Central memory CD8-positive, alpha-beta T cell (primary cell): ENCODE data around the gene NR5A1.

Experiments
- ATAC-seq: fragments of 150-1000 bp; cut with Tn5 transposase; replicated peaks from 2 replicates; pipeline ENCODE4 v1.10.0; 2022; ENCODE audit warnings: mild to moderate bottlenecking, moderate FRiP score, moderate number of reproducible peaks; ENCODE audit not compliant: poor library complexity, severe bottlenecking; ENCODE audit errors: extremely low read depth
- DNase-seq, 2 donors: peaks; one replicate each; pipeline ENCODE4 v3.0.0; 2021; ENCODE audit warnings: low spot score in 2 of 2
- H3K27ac Mint-ChIP-seq: one replicate; pipeline ENCODE4 v1.8.0; 2022; ENCODE audit warnings: low read depth, mild to moderate bottlenecking, moderate library complexity, mixed read lengths
- H3K27me3 Mint-ChIP-seq: one replicate; pipeline ENCODE4 v1.8.0; 2022; ENCODE audit warnings: mixed read lengths
- H3K36me3 Mint-ChIP-seq: one replicate; pipeline ENCODE4 v1.8.0; 2022; ENCODE audit warnings: mild to moderate bottlenecking, moderate library complexity, mixed read lengths; ENCODE audit not compliant: insufficient read depth
- H3K4me1 Mint-ChIP-seq: one replicate; pipeline ENCODE4 v1.8.0; 2022; ENCODE audit warnings: mixed read lengths
- H3K4me3 Mint-ChIP-seq: one replicate; pipeline ENCODE4 v1.8.0; 2022; ENCODE audit warnings: mild to moderate bottlenecking, moderate library complexity, mixed read lengths
- H3K9me3 Mint-ChIP-seq: one replicate; pipeline ENCODE4 v1.8.0; 2022; ENCODE audit warnings: mixed read lengths

Gene NR5A1

DNA sequence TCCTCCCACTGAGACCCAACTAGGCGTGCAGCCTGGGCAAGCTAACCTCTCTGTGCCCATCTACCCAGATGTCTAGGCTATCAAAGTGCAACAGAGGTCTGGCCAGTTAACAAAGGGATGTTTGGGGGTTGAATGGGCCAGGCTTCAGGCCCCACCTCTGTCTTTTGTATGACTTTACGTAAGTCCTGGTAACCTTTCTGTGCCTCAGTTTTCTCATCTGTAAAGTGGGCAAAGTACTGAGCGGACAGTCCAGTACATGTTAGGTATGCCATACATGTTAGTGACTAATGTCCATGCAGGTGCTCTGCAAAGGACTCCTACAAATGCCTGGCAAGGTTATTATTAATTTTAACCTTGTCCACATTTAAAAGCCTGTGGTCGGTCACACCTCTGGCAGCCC is 14.0 kb downstream of the NR5A1 start:
- peaks cover 7% of the 10 kb centered on the region for H3K4me1 Mint-ChIP-seq
- no peak overlapping the region for H3K27ac Mint-ChIP-seq
- DNase-seq (no peak), ATAC-seq (no peak)
- no peaks in the 10 kb centered on the region for H3K9me3 Mint-ChIP-seq
- H3K4me3 Mint-ChIP-seq = no peak overlapping the region
- peaks cover 49% of the 10 kb centered on the region for H3K27me3 Mint-ChIP-seq
- H3K36me3 Mint-ChIP-seq = no peaks in the 10 kb centered on the region

DNA sequence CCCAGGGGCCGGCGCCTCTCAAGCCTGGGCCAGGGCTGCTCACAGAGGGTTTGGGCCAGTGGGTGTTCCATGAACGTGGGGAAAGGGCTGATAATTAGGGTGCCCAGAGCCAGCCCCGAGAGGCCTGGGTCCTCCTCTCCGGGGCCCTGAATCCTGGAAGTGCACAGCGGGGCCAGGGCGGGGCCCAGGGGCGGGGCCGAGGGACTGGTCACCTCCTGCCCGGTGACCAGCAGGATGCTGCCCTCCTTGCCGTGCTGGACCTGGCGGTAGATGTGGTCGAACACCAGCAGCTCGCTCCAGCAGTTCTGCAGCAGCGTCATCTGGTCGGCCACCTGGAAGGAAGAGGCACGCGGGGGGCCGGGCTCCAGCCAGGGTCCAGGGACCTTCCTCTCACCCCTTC is 14.4 kb downstream of the NR5A1 start:
- H3K4me3 Mint-ChIP-seq = no peak overlapping the region
- ATAC-seq = no peak
- no peak overlapping the region for H3K27ac Mint-ChIP-seq
- DNase-seq = no peak
- H3K27me3 Mint-ChIP-seq = peaks cover 45% of the 10 kb centered on the region
- no peaks in the 10 kb centered on the region for H3K36me3 Mint-ChIP-seq
- H3K4me1 Mint-ChIP-seq = peaks cover 7% of the 10 kb centered on the region
- H3K9me3 Mint-ChIP-seq = no peaks in the 10 kb centered on the region

DNA sequence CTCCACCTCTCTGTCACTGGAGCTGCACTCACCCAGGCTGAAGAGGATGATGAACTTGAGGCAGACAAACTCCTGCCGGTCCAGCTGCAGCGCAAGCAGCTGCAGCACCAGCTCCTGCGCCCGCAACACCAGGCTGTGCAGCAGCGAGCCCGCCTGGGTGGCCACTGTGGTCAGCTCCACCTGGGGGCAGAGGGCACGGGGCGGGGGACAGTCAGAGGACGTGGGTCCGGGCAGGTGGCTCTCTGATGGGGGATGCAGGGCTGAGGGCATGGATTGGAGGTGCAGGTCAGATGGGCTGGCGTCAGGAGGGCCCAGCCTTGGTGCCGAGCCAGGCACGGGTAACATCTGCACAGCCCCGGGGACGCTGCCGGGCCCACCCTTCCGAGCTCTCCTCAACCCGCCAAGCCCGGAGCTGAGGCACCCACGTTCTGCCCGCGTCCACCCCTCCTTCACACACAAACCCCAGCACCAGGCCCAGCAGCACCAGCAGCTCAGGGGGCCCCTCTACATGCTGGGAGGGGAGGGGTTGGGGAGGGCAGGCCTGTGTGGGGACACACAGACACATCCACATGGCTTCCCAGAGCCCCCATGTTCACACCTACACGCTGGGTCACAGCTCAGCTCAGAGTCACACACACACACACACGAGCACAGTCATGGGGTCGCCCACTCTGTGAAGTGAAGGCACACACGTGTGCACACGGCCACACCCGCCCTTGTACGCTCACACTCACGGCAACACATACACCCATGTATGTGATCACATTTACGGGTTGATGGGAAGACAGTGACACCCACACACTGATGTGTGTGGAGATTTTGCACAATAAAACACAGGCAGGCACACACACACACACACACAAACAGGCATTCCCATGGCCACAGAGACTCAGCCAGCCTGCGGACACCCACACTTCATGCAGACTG is 15.9 kb downstream of the NR5A1 start:
- DNase-seq (no peak), ATAC-seq (no peak)
- peaks cover 37% of the 10 kb centered on the region for H3K27me3 Mint-ChIP-seq
- H3K27ac Mint-ChIP-seq = no peak overlapping the region
- H3K36me3 Mint-ChIP-seq = no peaks in the 10 kb centered on the region
- H3K4me1 Mint-ChIP-seq = peaks cover 7% of the 10 kb centered on the region
- H3K9me3 Mint-ChIP-seq = no peaks in the 10 kb centered on the region
- H3K4me3 Mint-ChIP-seq = no peak overlapping the region

DNA sequence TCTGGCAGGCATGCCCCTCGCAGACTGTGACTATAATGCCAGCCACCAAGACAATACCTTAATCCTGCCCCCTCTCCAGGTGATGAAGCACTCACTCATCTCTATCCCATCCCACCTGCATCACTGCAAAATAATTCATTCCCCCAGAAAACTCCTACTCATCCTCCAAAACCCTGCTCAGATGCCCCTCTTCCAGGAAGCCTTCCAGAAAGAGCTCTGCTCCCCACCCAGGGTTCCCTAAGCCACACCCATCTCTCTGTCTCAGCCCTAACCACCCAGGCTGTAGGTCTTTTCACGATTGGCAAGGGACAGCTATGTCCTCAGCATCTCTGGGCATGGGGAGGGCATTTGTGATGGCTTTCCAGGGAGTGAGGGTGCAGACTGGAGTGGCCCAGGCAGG is 17.2 kb downstream of the NR5A1 start:
- Mint-ChIP-seq H3K4me1 (no peaks in the 10 kb centered on the region), H3K9me3 (no peaks in the 10 kb centered on the region), H3K4me3 (no peak overlapping the region), H3K27ac (no peak overlapping the region), H3K27me3 (peaks cover 28% of the 10 kb centered on the region), H3K36me3 (no peaks in the 10 kb centered on the region)
- DNase-seq = no peak
- no peak for ATAC-seq

DNA sequence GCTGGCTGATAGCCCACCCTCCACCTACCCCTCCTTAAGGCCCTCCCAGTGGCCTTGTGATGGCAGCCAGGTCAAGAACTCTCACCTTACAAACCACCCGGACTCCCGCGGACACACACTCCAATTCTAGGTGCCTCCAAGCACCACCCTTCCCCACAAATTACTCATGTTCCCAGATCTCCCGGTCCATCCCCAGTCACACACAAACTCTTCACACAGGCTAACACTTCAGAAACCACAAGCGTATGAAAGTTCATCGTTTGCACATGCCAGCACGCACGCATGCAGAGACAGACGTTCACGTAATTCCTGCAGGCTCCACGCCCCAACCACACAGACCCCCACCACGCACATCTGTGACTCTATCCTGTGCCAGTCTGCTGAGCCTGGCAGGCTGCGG is 18.0 kb downstream of the NR5A1 start:
- ATAC-seq (no peak), DNase-seq (no peak)
- H3K27ac Mint-ChIP-seq = no peak overlapping the region

DNA sequence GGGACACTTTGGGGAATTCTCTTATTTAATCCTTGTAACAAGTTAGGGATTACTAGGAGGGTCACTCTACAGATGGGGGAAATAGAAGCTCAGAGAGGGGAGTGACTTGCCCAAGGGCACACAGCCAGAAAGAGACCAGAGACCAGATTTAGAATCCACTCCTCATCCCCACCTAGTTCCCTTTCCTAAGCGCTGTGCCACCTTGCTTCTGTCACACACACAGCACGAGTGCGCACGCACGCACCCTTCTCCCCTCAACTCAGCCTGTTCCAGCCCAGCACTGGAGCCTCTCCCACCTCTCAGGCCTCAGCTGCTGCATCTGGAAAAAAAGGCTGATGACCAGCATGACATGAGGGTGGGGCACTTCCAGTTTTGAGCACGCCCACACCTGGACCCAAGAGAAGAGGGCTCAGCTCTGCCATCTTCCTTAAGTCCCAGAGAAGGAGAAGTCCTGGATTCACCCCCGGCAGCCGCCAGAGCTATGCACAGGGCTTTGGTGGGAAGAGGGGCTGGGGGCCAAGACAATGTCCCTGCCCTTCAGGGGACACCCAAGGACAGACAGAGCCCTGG is 18.5 kb downstream of the NR5A1 start:
- no peaks in the 10 kb centered on the region for H3K36me3 Mint-ChIP-seq
- no peaks in the 10 kb centered on the region for H3K4me1 Mint-ChIP-seq
- no peaks in the 10 kb centered on the region for H3K9me3 Mint-ChIP-seq
- peaks cover 28% of the 10 kb centered on the region for H3K27me3 Mint-ChIP-seq
- ATAC-seq = no peak
- no peak overlapping the region for H3K27ac Mint-ChIP-seq
- H3K4me3 Mint-ChIP-seq = no peak overlapping the region
- no peak for DNase-seq

More for the DNA sequence above, 18.0 kb downstream of the NR5A1 start:
- Mint-ChIP-seq H3K27me3 (peaks cover 28% of the 10 kb centered on the region), H3K4me3 (no peak overlapping the region), H3K4me1 (no peaks in the 10 kb centered on the region), H3K9me3 (no peaks in the 10 kb centered on the region), H3K36me3 (no peaks in the 10 kb centered on the region)

DNA sequence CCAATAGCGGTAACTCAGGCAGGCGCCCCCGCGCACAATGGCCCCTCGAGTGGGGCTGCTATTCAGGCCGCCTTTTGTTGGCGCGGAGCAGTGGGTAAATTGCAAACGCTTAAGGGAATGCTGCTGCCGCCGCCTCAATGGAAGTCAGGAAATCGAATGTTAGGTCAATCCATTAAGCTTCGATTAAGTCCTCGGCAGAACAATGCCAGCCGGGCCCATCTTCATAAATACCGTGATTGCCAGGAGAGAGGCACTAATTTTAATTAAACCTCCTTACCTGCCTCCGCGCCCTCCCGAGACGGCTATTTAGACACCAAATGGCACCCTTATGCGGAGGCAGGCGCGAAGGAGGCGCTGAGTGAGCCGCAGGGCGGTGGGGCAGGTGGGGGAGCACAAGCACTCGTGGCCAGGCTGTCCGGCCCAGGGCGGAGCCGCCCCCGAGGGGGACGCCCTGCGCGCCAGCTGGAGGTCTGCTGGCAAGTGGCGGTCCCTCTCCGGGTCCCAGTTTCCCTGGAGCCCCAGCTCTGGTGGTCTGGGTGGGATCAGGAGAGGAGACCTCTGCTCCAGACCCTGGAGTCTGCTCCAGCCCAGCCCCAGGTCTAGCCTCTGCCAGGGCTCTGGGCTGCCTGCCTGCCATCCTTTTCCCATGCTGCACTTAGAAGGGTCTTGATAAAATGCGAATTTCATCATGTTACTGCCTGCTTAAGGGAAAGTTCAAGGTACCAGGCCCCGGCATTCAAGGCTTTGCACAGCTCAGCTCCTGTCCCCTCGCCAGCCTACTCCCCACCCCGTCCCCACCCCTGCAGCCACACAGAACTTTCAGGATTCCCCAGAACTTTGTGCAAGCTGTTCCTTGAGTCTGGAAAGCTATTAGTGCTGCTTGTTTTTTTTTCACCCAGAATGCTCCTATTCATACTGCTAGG is 19.7 kb downstream of the NR5A1 start:
- Mint-ChIP-seq H3K4me3 (no peak overlapping the region), H3K9me3 (no peaks in the 10 kb centered on the region), H3K4me1 (no peaks in the 10 kb centered on the region), H3K27ac (no peak overlapping the region), H3K36me3 (no peaks in the 10 kb centered on the region), H3K27me3 (peaks cover 25% of the 10 kb centered on the region)
- ATAC-seq = no peak
- no peak for DNase-seq

DNA sequence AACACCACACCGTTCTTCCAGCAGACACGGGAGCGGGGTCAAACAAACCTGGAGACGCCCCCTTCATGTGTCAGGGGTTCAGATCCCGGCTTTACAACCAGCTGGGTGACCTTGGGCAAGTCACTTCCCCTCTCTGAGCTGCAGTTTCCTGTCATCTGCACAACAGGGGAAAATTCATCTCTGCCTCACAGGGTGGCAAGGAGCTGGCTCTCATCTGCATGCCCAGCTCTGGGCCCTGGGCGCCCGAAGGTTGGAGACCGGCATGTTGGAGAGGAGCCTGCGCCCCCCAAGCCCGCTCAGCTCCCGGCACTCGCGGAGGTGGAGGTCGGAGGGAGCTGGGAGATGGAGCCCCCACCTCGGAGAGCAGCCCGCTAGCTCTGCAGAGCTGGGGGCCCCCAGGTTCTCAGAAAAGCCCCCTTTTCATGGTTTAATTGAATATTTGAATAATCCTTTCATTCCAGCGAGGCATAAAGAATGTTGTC is 20.4 kb downstream of the NR5A1 start:
- ATAC-seq (no peak), DNase-seq (no peak)
- Mint-ChIP-seq H3K4me1 (no peaks in the 10 kb centered on the region), H3K4me3 (no peak overlapping the region), H3K36me3 (no peaks in the 10 kb centered on the region), H3K27me3 (peaks cover 18% of the 10 kb centered on the region), H3K27ac (no peak overlapping the region), H3K9me3 (no peaks in the 10 kb centered on the region)

DNA sequence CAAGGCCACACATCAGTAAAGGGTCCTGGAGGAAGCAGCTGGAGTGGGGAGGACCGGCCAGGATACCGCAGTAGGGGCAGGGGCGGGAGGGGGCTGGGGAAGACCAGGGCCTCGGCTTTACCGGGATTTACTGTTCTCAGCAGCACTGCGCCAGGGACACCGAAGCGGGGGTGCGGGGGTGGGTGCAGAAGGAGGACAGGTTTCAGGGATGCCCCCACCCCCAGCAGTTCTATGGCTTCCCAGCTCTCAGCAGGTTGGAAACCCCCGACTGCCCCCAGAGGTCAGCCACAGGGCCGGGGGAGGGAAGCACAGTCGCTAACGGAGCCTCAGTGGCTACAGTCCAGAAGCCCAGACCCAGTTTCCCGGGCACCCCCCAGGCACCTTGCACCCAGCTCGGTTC is 21.3 kb downstream of the NR5A1 start:
- Mint-ChIP-seq H3K27ac (no peak overlapping the region), H3K4me3 (no peak overlapping the region), H3K9me3 (no peaks in the 10 kb centered on the region), H3K36me3 (no peaks in the 10 kb centered on the region), H3K27me3 (peaks cover 18% of the 10 kb centered on the region), H3K4me1 (no peaks in the 10 kb centered on the region)
- ATAC-seq (no peak), DNase-seq (no peak)

DNA sequence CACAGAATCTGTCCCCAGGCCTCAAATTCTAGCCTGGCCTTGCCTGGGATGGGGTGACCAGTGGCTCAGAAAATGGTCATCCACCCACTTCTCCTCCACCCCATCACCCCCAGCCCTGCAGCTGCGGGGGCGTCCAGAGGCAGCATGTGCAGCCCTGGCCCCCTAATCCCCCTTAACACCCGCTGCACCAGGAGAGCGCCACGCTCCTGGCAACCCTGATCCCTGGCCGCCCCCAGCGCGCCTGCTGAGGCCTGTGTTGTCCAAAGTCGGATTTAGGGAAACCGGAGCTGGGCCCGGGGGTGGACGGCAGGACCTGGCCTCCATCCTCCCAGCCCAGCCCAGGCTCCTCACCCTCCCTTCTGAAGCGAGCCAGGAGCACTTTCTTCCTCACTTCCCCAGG is 22.0 kb downstream of the NR5A1 start:
- ATAC-seq (no peak), DNase-seq (no peak)
- H3K36me3 Mint-ChIP-seq = no peaks in the 10 kb centered on the region
- H3K27me3 Mint-ChIP-seq = peaks cover 16% of the 10 kb centered on the region
- H3K27ac Mint-ChIP-seq = no peak overlapping the region
- no peak overlapping the region for H3K4me3 Mint-ChIP-seq
- no peaks in the 10 kb centered on the region for H3K9me3 Mint-ChIP-seq
- H3K4me1 Mint-ChIP-seq = no peaks in the 10 kb centered on the region

DNA sequence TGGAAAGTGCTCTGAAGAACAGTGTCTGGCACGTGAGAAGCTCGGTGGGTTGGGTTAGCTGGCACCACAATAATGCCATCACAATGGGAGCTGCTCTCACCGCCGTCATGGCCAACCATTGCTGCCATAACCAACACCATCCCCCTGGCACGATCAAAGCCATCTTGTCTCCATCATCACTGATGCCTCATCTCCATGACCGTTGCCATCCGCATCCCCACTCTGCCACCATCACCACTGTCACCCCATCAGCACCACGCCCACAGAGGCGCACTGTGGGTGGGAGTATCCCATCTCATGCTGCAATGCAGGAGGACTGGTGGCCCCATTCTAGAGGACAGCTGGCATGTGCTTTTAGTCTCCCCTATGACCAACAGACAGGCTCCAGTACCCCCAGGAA is 23.7 kb downstream of the NR5A1 start:
- Mint-ChIP-seq H3K36me3 (no peaks in the 10 kb centered on the region), H3K27ac (no peak overlapping the region), H3K4me3 (no peak overlapping the region), H3K9me3 (no peaks in the 10 kb centered on the region), H3K4me1 (no peaks in the 10 kb centered on the region), H3K27me3 (peaks cover 14% of the 10 kb centered on the region)
- DNase-seq = no peak
- no peak for ATAC-seq

DNA sequence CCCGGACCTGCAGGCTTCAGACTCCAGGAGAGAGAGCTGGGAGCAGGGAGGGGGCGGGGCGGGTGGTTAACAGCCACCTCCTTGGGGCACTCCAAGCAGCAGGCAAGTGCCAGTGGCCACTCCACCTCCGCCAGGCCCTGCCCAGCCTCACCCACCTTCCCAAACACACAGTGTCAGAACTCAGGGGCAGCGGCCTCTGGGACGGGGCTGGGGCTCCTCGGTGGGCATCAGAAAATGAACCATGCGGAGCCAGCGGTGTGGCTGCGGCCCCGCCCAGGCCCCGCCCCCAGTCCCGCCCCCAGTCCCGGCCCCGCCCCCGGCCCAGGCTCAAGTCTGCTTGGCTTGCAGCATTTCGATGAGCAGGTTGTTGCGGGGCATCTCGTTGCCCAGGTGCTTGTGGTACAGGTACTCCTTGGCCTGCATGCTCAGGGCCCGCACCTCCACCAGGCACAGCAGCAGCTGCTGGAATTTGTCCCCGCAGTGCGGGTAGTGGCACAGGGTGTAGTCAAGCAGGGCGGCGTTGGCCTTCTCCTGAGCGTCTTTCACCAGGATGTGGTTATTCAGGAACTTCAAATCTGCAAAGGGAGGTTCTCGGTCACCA is 24.7 kb downstream of the NR5A1 start:
- no peak overlapping the region for H3K4me3 Mint-ChIP-seq
- DNase-seq = no peak
- H3K36me3 Mint-ChIP-seq = no peaks in the 10 kb centered on the region

More for the DNA sequence above, 24.7 kb downstream of the NR5A1 start:
- H3K9me3 Mint-ChIP-seq = no peaks in the 10 kb centered on the region
- H3K4me1 Mint-ChIP-seq = no peaks in the 10 kb centered on the region
- peaks cover 20% of the 10 kb centered on the region for H3K27me3 Mint-ChIP-seq
- no peak for ATAC-seq
- no peak overlapping the region for H3K27ac Mint-ChIP-seq
